Measurements from ENCODE around the gene LCN15.

DNA sequence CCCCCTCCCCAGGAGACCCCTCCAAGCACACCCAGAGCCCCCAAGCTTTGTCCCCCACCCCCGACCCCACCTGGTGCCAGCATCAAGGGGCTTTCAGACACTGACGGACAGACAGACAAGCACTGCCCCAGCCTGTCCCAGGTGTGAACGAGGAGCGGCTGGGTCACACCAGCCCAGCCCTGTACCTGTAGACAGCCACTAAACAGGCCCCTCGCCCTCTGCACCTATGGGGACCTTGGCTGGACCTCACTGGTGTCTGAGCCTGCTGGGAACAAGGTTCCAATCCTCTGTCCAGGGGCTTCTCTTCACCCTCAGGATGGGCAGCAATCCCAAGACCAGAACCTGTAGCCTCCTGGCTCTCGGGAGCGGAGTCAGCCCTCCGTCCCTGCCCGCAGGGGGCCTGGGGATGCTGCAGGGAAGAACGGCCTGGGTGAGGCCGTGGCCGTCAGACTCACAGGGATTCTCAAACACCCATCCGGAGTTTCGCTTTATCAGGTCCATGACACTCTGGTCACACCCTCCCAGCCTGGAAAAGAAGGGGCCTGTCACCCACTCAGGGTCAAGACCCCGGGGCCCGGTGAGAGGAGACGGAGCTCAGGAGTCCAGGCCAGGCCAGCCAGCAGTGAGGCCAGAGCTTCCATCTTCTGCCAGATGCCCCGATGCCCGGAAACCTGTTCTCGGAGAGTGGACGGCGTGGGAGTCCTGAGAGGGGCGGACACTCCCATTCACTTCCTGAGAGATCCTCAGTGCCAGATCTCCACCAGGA lies 18.7 kb downstream of the LCN15 start:
- TF ChIP-seq POLR2A (IDR thresholded peaks at IDR 0.05) (no peak), CTCF (IDR thresholded peaks at IDR 0.05 in 8 of 11, conservative IDR thresholded peaks at IDR 0.05 in 3 of 11) (no peak)
